ENCODE data around the gene DIRAS1.
A peak's percentile ranks its signal among the peaks of the same experiment; 100 is the strongest.

Gene DIRAS1

GRCh38 chr19:2761309-2761677 is 40.1 kb upstream of the DIRAS1 start:
- Mint-ChIP-seq H3K9me3 (no peaks in the 10 kb centered on the region), H3K4me3 (no peak overlapping the region), H3K27ac (no peak overlapping the region), H3K4me1 (ENCODE audit: low read depth in 2 of 2) (peaks cover 3 to 8% of the 10 kb centered on the region in 2 donors), H3K36me3 (ENCODE audit: insufficient read depth) (peaks cover 58% of the 10 kb centered on the region), H3K27me3 (no peaks in the 10 kb centered on the region)
- ATAC-seq (replicated peaks) (no peak), DNase-seq (no peak)

GRCh38 chr19:2759965-2760364 is 38.8 kb upstream of the DIRAS1 start:
- Mint-ChIP-seq H3K36me3 (ENCODE audit: insufficient read depth) (peaks cover 51% of the 10 kb centered on the region), H3K4me1 (ENCODE audit: low read depth in 2 of 2) (peaks cover 3 to 8% of the 10 kb centered on the region in 2 donors), H3K4me3 (no peak overlapping the region), H3K27me3 (no peaks in the 10 kb centered on the region), H3K9me3 (no peaks in the 10 kb centered on the region), H3K27ac (no peak overlapping the region)
- DNase-seq: no peak
- ATAC-seq (replicated peaks): no peak

- peaks cover 3 to 8% of the 10 kb centered on the region in 2 donors for H3K4me1 Mint-ChIP-seq (ENCODE audit: low read depth in 2 of 2)
- no peak for DNase-seq
- peaks cover 48% of the 10 kb centered on the region for H3K36me3 Mint-ChIP-seq (ENCODE audit: insufficient read depth)
- ATAC-seq (replicated peaks): peak; percentile 29
- no peaks in the 10 kb centered on the region for H3K27me3 Mint-ChIP-seq
- H3K9me3 Mint-ChIP-seq: no peaks in the 10 kb centered on the region
- H3K4me3 Mint-ChIP-seq: no peak overlapping the region
- H3K27ac Mint-ChIP-seq: peak overlapping the region in 1 of 2 donors; percentile 49
Measured at GRCh38 chr19:2759362-2759761, 38.2 kb upstream of the DIRAS1 start.

- H3K27ac Mint-ChIP-seq: peak overlapping the region in 1 of 2 donors; percentile 49
- H3K4me3 Mint-ChIP-seq: no peak overlapping the region
- peak; percentile 63 for ATAC-seq (replicated peaks)
Measured at GRCh38 chr19:2758601-2759313, 37.6 kb upstream of the DIRAS1 start.

GRCh38 chr19:2756921-2757881 is 36.0 kb upstream of the DIRAS1 start:
- DNase-seq: no peak
- H3K4me1 Mint-ChIP-seq (ENCODE audit: low read depth in 2 of 2): peaks cover 3 to 8% of the 10 kb centered on the region in 2 donors
- H3K9me3 Mint-ChIP-seq: no peaks in the 10 kb centered on the region
- no peak overlapping the region for H3K27ac Mint-ChIP-seq
- H3K4me3 Mint-ChIP-seq: no peak overlapping the region
- H3K27me3 Mint-ChIP-seq: no peaks in the 10 kb centered on the region
- peaks cover 29% of the 10 kb centered on the region for H3K36me3 Mint-ChIP-seq (ENCODE audit: insufficient read depth)
- ATAC-seq (replicated peaks): no peak

More at GRCh38 chr19:2758601-2759313, 37.6 kb upstream of the DIRAS1 start:
- Mint-ChIP-seq H3K27me3 (no peaks in the 10 kb centered on the region), H3K36me3 (ENCODE audit: insufficient read depth) (peaks cover 43% of the 10 kb centered on the region), H3K9me3 (no peaks in the 10 kb centered on the region), H3K4me1 (ENCODE audit: low read depth in 2 of 2) (peaks cover 3 to 8% of the 10 kb centered on the region in 2 donors)
- DNase-seq: no peak

GRCh38 chr19:2756477-2756876 is 35.3 kb upstream of the DIRAS1 start:
- ATAC-seq (replicated peaks): no peak

GRCh38 chr19:2755811-2756210 is 34.6 kb upstream of the DIRAS1 start:
- H3K27me3 Mint-ChIP-seq: no peaks in the 10 kb centered on the region
- no peak for DNase-seq
- peaks cover 21% of the 10 kb centered on the region for H3K36me3 Mint-ChIP-seq (ENCODE audit: insufficient read depth)
- no peak for ATAC-seq (replicated peaks)
- H3K27ac Mint-ChIP-seq: no peak overlapping the region
- no peaks in the 10 kb centered on the region for H3K9me3 Mint-ChIP-seq
- H3K4me1 Mint-ChIP-seq (ENCODE audit: low read depth in 2 of 2): peaks cover 3 to 8% of the 10 kb centered on the region in 2 donors
- no peak overlapping the region for H3K4me3 Mint-ChIP-seq

More at GRCh38 chr19:2756477-2756876, 35.3 kb upstream of the DIRAS1 start:
- Mint-ChIP-seq H3K9me3 (no peaks in the 10 kb centered on the region), H3K36me3 (ENCODE audit: insufficient read depth) (peaks cover 24% of the 10 kb centered on the region), H3K27me3 (no peaks in the 10 kb centered on the region), H3K27ac (no peak overlapping the region), H3K4me1 (ENCODE audit: low read depth in 2 of 2) (peaks cover 3 to 8% of the 10 kb centered on the region in 2 donors), H3K4me3 (no peak overlapping the region)
- DNase-seq: no peak

- DNase-seq (no peak), ATAC-seq (replicated peaks) (no peak)
- peaks cover 16% of the 10 kb centered on the region for H3K36me3 Mint-ChIP-seq (ENCODE audit: insufficient read depth)
- no peaks in the 10 kb centered on the region for H3K9me3 Mint-ChIP-seq
- peaks cover 3 to 8% of the 10 kb centered on the region in 2 donors for H3K4me1 Mint-ChIP-seq (ENCODE audit: low read depth in 2 of 2)
- no peaks in the 10 kb centered on the region for H3K27me3 Mint-ChIP-seq
- no peak overlapping the region for H3K27ac Mint-ChIP-seq
- H3K4me3 Mint-ChIP-seq: no peak overlapping the region
Measured at GRCh38 chr19:2755448-2755705, 34.2 kb upstream of the DIRAS1 start.

GRCh38 chr19:2754659-2755447 is 33.7 kb upstream of the DIRAS1 start:
- Mint-ChIP-seq H3K27me3 (no peaks in the 10 kb centered on the region), H3K27ac (no peak overlapping the region), H3K9me3 (no peaks in the 10 kb centered on the region), H3K4me3 (no peak overlapping the region), H3K4me1 (ENCODE audit: low read depth in 2 of 2) (peaks cover 3 to 8% of the 10 kb centered on the region in 2 donors), H3K36me3 (ENCODE audit: insufficient read depth) (peaks cover 11% of the 10 kb centered on the region)
- DNase-seq: no peak
- no peak for ATAC-seq (replicated peaks)

GRCh38 chr19:2751438-2751830 is 30.3 kb upstream of the DIRAS1 start:
- no peak overlapping the region for H3K4me3 Mint-ChIP-seq
- H3K9me3 Mint-ChIP-seq: no peaks in the 10 kb centered on the region
- ATAC-seq (replicated peaks): no peak
- peaks cover 7% of the 10 kb centered on the region for H3K36me3 Mint-ChIP-seq (ENCODE audit: insufficient read depth)
- H3K27ac Mint-ChIP-seq: no peak overlapping the region
- peaks cover 0 to 3% of the 10 kb centered on the region in 2 donors for H3K4me1 Mint-ChIP-seq (ENCODE audit: low read depth in 2 of 2)
- DNase-seq: no peak
- no peaks in the 10 kb centered on the region for H3K27me3 Mint-ChIP-seq

- Mint-ChIP-seq H3K9me3 (no peaks in the 10 kb centered on the region), H3K4me1 (ENCODE audit: low read depth in 2 of 2) (peaks cover 0 to 3% of the 10 kb centered on the region in 2 donors), H3K36me3 (ENCODE audit: insufficient read depth) (peaks cover 3% of the 10 kb centered on the region), H3K27ac (no peak overlapping the region), H3K4me3 (no peak overlapping the region), H3K27me3 (peaks cover 0 to 1% of the 10 kb centered on the region in 2 donors)
- no peak for ATAC-seq (replicated peaks)
- DNase-seq: no peak
Measured at GRCh38 chr19:2750808-2751437, 29.8 kb upstream of the DIRAS1 start.

- no peak overlapping the region for H3K27ac Mint-ChIP-seq
- DNase-seq (no peak), ATAC-seq (replicated peaks) (no peak)
- peaks cover 3% of the 10 kb centered on the region for H3K36me3 Mint-ChIP-seq (ENCODE audit: insufficient read depth)
- no peaks in the 10 kb centered on the region for H3K9me3 Mint-ChIP-seq
- peaks cover 12 to 26% of the 10 kb centered on the region in 2 donors for H3K27me3 Mint-ChIP-seq
- no peak overlapping the region for H3K4me3 Mint-ChIP-seq
- H3K4me1 Mint-ChIP-seq (ENCODE audit: low read depth in 2 of 2): peaks cover 0 to 3% of the 10 kb centered on the region in 2 donors
Measured at GRCh38 chr19:2747349-2747748, 26.2 kb upstream of the DIRAS1 start.

GRCh38 chr19:2744113-2744512 is 22.9 kb upstream of the DIRAS1 start:
- H3K4me3 Mint-ChIP-seq: no peak overlapping the region
- peaks cover 7% of the 10 kb centered on the region for H3K36me3 Mint-ChIP-seq (ENCODE audit: insufficient read depth)
- peaks cover 20 to 40% of the 10 kb centered on the region in 2 donors for H3K27me3 Mint-ChIP-seq
- ATAC-seq (replicated peaks) (no peak), DNase-seq (no peak)
- H3K4me1 Mint-ChIP-seq (ENCODE audit: low read depth in 2 of 2): peaks cover 4 to 9% of the 10 kb centered on the region in 2 donors
- no peak overlapping the region for H3K27ac Mint-ChIP-seq
- no peaks in the 10 kb centered on the region for H3K9me3 Mint-ChIP-seq

Measured in effector memory CD8-positive, alpha-beta T cell (primary cell).